GM18868 (cell line): ENCODE measurements around the gene BCR.

Experiments
- ATAC-seq: cut with Tn5 transposase; IDR thresholded peaks from one replicate; pipeline ENCODE4 v1.9.1; 2021; ENCODE audit warnings: mild to moderate bottlenecking, moderate library complexity; ENCODE audit not compliant: unreplicated experiment

Gene BCR

GRCh38 chr22:23272834-23273233 lies 92.5 kb downstream of the BCR start:
- no peak for ATAC-seq

- no peak for ATAC-seq
Observed at GRCh38 chr22:23273445-23274145, 93.3 kb downstream of the BCR start.

GRCh38 chr22:23274146-23274526 lies 93.8 kb downstream of the BCR start:
- no peak for ATAC-seq

GRCh38 chr22:23274891-23275694 lies 94.8 kb downstream of the BCR start:
- no peak for ATAC-seq

GRCh38 chr22:23275751-23276150 lies 95.4 kb downstream of the BCR start:
- no peak for ATAC-seq

GRCh38 chr22:23276656-23277582 lies 96.6 kb downstream of the BCR start:
- no peak for ATAC-seq

GRCh38 chr22:23277583-23278295 lies 97.4 kb downstream of the BCR start:
- ATAC-seq, result no peak

GRCh38 chr22:23278883-23279675 lies 98.8 kb downstream of the BCR start:
- ATAC-seq, result no peak

- ATAC-seq, result no peak
Observed at GRCh38 chr22:23279781-23280180, 99.5 kb downstream of the BCR start.

GRCh38 chr22:23280356-23281052 lies 100.2 kb downstream of the BCR start:
- ATAC-seq, result no peak

- no peak for ATAC-seq
Observed at GRCh38 chr22:23281053-23281405, 100.7 kb downstream of the BCR start.

GRCh38 chr22:23281406-23282088 lies 101.2 kb downstream of the BCR start:
- ATAC-seq, result no peak

GRCh38 chr22:23282089-23282501 lies 101.8 kb downstream of the BCR start:
- no peak for ATAC-seq

GRCh38 chr22:23282516-23282915 lies 102.2 kb downstream of the BCR start:
- no peak for ATAC-seq

- ATAC-seq, result no peak
Observed at GRCh38 chr22:23282986-23283385, 102.7 kb downstream of the BCR start.

- no peak for ATAC-seq
Observed at GRCh38 chr22:23283591-23284503, 103.5 kb downstream of the BCR start.

GRCh38 chr22:23284504-23285033 lies 104.3 kb downstream of the BCR start:
- no peak for ATAC-seq
